IMR-90 (cell line): ENCODE results near the gene POLR1C.

Experiments used
- MAFK ChIP-seq: IDR thresholded peaks from 2 replicates; pipeline ENCODE4 v1.6.1; 2012; ENCODE audit warnings: low read depth, low read length, improper control_type of control experiment
- POLR2A ChIP-seq: IDR thresholded peaks from 2 replicates; pipeline ENCODE4 v1.6.1; 2012; ENCODE audit warnings: mild to moderate bottlenecking, low read depth, low read length

DNA sequence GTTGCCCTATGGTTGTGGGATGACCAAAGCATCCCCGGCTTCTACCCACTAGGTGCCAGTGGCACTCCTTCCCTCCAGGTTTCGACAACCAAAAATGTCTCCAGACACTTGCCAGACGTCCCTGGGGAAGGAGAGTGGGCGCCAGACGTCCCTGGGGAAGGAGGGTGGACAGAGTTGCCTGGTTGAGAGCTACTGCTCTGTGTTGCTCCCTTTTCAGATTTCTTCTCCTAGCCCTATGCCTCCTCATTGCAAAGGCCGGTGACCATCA is 19.8 kb upstream of the POLR1C start:
- TF ChIP-seq POLR2A (no peak), MAFK (no peak)
